ENCODE results near the gene RIN2.

DNA sequence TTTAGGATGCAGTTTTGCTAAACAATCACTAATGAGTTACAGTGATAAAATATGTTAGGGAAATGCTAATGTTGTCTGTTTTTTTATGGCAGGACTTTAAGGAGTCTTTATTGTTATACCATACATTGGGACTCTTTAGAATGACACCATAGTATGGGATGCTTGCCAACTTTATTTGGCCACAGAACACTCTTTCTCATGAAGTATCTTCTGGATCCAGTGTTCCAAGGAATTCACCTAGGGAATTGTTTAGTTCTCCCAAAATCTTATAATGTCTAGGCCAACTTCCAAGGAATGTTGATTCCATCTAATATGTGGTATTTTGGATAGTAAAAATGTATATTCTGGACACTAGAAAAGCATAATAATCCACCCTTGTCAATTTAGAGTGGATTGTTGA is 3.3 kb downstream of the RIN2 start:
- TF ChIP-seq CTCF (IDR thresholded peaks at IDR 0.05) (no peak), POLR2A (IDR thresholded peaks at IDR 0.05) (no peak), POLR2AphosphoS5 (IDR thresholded peaks at IDR 0.05) (no peak), EP300 (IDR thresholded peaks at IDR 0.05) (no peak)
